AG04449 (cell line): ENCODE data around the gene NR1I3.

Source experiments
- CTCF ChIA-PET: fragments of 350-600 bp; formaldehyde crosslinking; extraction: SDS; loops from one replicate; lab custom pipeline; 2021; ENCODE audit warnings: antibody characterized with exemption; lab: Yijun Ruan, JAX
- POLR2A ChIA-PET: fragments of 400-600, 350-600 bp; formaldehyde crosslinking; extraction: SDS; loops from one replicate; lab custom pipeline; 2020; ENCODE audit warnings: antibody characterized with exemption, inconsistent platforms; lab: Yijun Ruan, JAX
- DNase-seq: peaks from one replicate; pipeline ENCODE4 v3.0.0-alpha.2; 2010; ENCODE audit warnings: low read depth, low spot score
- H3K4me3 ChIP-seq: 2 replicates; pipeline ENCODE4 v1.5.1; 2011; ENCODE audit warnings: low read depth, mild to moderate bottlenecking, control low read depth, low read length
- TF ChIP-seq, protein P1 (sequence below): IDR thresholded peaks from one replicate; pipeline ENCODE4 v1.5.1; 2011; ENCODE audit warnings: mild to moderate bottlenecking, moderate library complexity, low read length, control low read depth, inconsistent platforms; ENCODE audit not compliant: insufficient read depth; ENCODE audit errors: missing control alignments

The NR1I3 gene

DNA sequence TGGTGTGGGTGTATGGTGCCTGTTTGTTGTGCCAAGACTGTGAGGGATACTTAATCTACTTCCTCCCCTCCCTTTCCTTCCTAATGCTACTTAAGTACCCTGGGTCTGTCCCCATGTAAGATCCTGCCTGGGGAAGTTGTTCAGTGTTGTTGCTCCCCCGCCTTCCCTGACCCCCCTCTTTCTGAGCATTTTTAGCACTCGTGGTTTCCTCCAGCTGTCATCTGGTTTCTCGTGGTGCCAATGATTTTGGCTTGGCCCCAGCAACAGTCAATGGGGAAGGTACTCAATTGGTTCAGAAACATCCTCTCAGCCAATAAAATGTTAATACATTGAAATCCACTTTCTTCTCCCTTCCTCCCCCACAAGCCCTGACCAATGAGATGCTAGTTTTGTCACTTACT, 52.7 kb downstream of the NR1I3 start:
- DNase-seq, result no peak
- TF ChIP-seq, protein P1, sequence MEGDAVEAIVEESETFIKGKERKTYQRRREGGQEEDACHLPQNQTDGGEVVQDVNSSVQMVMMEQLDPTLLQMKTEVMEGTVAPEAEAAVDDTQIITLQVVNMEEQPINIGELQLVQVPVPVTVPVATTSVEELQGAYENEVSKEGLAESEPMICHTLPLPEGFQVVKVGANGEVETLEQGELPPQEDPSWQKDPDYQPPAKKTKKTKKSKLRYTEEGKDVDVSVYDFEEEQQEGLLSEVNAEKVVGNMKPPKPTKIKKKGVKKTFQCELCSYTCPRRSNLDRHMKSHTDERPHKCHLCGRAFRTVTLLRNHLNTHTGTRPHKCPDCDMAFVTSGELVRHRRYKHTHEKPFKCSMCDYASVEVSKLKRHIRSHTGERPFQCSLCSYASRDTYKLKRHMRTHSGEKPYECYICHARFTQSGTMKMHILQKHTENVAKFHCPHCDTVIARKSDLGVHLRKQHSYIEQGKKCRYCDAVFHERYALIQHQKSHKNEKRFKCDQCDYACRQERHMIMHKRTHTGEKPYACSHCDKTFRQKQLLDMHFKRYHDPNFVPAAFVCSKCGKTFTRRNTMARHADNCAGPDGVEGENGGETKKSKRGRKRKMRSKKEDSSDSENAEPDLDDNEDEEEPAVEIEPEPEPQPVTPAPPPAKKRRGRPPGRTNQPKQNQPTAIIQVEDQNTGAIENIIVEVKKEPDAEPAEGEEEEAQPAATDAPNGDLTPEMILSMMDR, result no peak
- CTCF ChIA-PET, result interaction anchor here (1.3 to 1.8 kb wide), 3 partner anchors 9 to 20 kb away, joined by 4 to 8 read pairs (median 5); partner anchors contain the start of gene PPOX
- POLR2A ChIA-PET, result no interaction called here
- no peak overlapping the region for H3K4me3 ChIP-seq

DNA sequence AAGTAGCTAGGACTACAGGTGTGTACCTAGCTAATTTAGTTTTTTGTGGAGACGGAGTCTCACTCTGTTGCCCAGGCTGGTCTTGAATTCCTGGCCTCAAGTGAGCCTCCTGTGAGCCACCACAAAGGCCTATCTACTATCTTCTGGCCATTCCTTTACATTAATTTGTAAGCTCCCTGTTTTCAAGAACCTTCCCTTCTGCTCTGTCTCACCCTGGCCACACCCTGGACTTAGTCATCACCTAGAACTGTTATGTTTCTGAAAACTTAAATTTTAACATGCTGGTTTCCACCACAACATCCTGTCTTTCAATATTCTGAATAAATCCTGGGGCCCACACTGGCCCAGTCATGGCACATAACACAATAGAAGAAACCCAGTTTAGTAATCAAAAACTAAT, 55.8 kb downstream of the NR1I3 start:
- TF ChIP-seq, protein P1, result no peak
- no peak overlapping the region for H3K4me3 ChIP-seq

DNA sequence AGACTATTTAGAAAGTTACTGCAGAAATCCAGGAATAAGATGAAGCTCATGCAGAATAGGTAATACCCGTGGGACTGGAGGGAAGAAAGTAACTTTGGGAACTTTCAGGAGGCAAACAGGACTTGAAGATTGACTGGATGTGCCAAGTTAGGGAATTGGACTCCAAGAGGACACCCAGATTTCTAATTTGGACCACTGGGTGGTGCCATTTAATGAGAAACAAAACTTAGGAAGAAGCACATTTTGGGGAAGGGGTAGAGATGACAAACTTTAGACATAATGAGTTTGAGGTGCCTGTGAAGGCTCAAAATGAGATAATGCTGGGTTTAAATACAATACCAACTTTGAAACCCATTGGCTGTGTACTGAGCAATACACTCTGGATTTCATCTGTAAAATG, 57.4 kb downstream of the NR1I3 start:
- H3K4me3 ChIP-seq, result no peak overlapping the region
- DNase-seq, result no peak
- POLR2A ChIA-PET, result no interaction called here
- CTCF ChIA-PET, result interaction anchor here (1.1 to 5.4 kb wide), 6 partner anchors 11 to 202 kb away, joined by 4 to 67 read pairs (median 19); partner anchors contain the start of genes NDUFS2 and TOMM40L
- TF ChIP-seq, protein P1, result peak; percentile 11

More for the DNA sequence above, 55.8 kb downstream of the NR1I3 start:
- DNase-seq, result no peak
- POLR2A ChIA-PET, result interaction anchor here (0.8 to 1.4 kb wide), 4 partner anchors 11 to 16 kb away, joined by 3 to 5 read pairs (median 4); partner anchors contain the start of genes ADAMTS4 and PPOX
- CTCF ChIA-PET, result interaction anchor here (1.0 to 5.4 kb wide), 11 partner anchors 10 to 201 kb away, joined by 3 to 67 read pairs (median 8); partner anchors contain the start of genes ADAMTS4, APOA2, PPOX and TOMM40L

DNA sequence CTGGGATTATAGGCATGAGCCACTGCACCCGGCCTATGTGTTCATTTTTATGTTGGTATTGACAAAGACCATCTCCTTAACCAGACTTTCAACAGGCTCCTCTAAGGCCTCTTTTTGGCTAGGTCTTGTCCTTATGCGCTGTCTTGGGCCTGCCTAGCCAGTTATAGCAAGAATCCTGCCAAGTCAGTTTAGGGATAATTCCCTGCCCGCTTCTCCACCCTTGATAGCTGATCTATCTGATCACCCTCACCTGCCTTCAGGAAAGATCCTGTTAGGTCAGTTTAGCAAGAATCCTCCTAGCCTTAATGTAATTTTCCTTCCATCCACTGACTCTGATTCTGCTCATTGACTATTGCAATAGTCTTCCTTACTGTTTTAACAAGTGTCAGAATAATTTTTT, 58.3 kb downstream of the NR1I3 start:
- no peak overlapping the region for H3K4me3 ChIP-seq
- no peak for DNase-seq
- POLR2A ChIA-PET, result no interaction called here
- CTCF ChIA-PET, result interaction anchor here (1.9 to 5.4 kb wide), 5 partner anchors 10 to 203 kb away, joined by 12 to 67 read pairs (median 24); partner anchors contain the start of gene TOMM40L
- TF ChIP-seq, protein P1, result no peak
